ENCODE measurements around the gene MAB21L4. TPM values are rescaled to one million over a fixed set of nuclear protein-coding genes. Genes with fewer than 3 reads are reported as not detected.

Gene MAB21L4
- total and polyA plus RNA-seq, 2 experiments from 2014 or later, result not detected

- peaks cover 7% of the 10 kb centered on the region for H3K27me3 Mint-ChIP-seq (ENCODE audit: insufficient read depth, low read depth, poor library complexity)
- H3K36me3 Mint-ChIP-seq (ENCODE audit: low read depth), result no peaks in the 10 kb centered on the region
- no peak overlapping the region for H3K4me3 ChIP-seq
- no peak for ATAC-seq
- TF ChIP-seq ZNF114 (CRISPR knock-in tag; IDR thresholded peaks at IDR 0.05) (no peak), CREB1 (CRISPR knock-in tag; IDR thresholded peaks at IDR 0.05; ENCODE audit: low read depth) (no peak), POLR2AphosphoS5 (IDR thresholded peaks at IDR 0.05; ENCODE audit: low read depth) (no peak), ZNF331 (CRISPR knock-in tag; IDR thresholded peaks at IDR 0.05; ENCODE audit: low read depth) (no peak)
- TF ChIP-seq, protein P1, sequence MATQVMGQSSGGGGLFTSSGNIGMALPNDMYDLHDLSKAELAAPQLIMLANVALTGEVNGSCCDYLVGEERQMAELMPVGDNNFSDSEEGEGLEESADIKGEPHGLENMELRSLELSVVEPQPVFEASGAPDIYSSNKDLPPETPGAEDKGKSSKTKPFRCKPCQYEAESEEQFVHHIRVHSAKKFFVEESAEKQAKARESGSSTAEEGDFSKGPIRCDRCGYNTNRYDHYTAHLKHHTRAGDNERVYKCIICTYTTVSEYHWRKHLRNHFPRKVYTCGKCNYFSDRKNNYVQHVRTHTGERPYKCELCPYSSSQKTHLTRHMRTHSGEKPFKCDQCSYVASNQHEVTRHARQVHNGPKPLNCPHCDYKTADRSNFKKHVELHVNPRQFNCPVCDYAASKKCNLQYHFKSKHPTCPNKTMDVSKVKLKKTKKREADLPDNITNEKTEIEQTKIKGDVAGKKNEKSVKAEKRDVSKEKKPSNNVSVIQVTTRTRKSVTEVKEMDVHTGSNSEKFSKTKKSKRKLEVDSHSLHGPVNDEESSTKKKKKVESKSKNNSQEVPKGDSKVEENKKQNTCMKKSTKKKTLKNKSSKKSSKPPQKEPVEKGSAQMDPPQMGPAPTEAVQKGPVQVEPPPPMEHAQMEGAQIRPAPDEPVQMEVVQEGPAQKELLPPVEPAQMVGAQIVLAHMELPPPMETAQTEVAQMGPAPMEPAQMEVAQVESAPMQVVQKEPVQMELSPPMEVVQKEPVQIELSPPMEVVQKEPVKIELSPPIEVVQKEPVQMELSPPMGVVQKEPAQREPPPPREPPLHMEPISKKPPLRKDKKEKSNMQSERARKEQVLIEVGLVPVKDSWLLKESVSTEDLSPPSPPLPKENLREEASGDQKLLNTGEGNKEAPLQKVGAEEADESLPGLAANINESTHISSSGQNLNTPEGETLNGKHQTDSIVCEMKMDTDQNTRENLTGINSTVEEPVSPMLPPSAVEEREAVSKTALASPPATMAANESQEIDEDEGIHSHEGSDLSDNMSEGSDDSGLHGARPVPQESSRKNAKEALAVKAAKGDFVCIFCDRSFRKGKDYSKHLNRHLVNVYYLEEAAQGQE (IDR thresholded peaks at IDR 0.05; ENCODE audit: unreplicated experiment), result no peak
- H3K79me2 ChIP-seq (replicated peaks; ENCODE audit: insufficient read depth), result no peaks in the 10 kb centered on the region
- no peak overlapping the region for H3K4me2 ChIP-seq
- H3K27me3 ChIP-seq (ENCODE audit: insufficient read depth), result no peaks in the 10 kb centered on the region
- no peaks in the 10 kb centered on the region for H3K36me3 ChIP-seq (ENCODE audit: insufficient read depth)
- H3K4me1 ChIP-seq (ENCODE audit: insufficient read depth), result no peaks in the 10 kb centered on the region
- no peak overlapping the region for H2AFZ ChIP-seq
- H3K27ac ChIP-seq (ENCODE audit: low read depth), result no peak overlapping the region
- H3K9me2 ChIP-seq (ENCODE audit: insufficient read depth), result no peaks in the 10 kb centered on the region
- H3K9me3 Mint-ChIP-seq, result no peaks in the 10 kb centered on the region
- no peak overlapping the region for H3K27ac Mint-ChIP-seq
- DNase-seq (ENCODE audit: low spot score), result no peak
- H3K4me3 Mint-ChIP-seq, result no peak overlapping the region
- no peaks in the 10 kb centered on the region for H4K20me1 ChIP-seq (replicated peaks; ENCODE audit: insufficient read depth)
- H3F3A ChIP-seq (replicated peaks; ENCODE audit: low read depth), result no peaks in the 10 kb centered on the region
- H3K4me1 Mint-ChIP-seq, result peaks cover 3% of the 10 kb centered on the region; the same call in 1 of the 3 replicates
These were observed 9.9 kb downstream of the MAB21L4 start for GRCh38 chr2:240886023-240886565.

DNA sequence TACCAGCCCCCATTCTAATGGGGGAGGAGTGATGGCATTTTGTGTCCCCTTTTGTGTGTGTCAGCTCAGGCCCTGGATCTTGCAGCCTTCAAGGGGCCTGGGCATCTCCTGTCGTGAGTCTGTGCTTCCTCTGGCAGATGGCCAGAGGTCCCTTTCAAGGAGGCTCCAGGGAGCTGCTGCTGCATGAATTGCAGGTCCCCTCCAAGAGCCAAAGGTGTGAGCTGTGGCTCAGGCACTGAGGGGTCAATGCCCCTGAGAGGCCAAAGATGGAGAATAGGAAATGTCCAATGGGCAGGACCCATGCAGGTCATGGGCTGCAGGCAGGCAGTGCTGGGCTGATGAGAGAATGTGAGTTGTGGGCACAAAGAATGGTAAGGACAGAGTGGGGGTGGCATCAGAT, 10.4 kb downstream of the MAB21L4 start:
- no peaks in the 10 kb centered on the region for H3K27me3 ChIP-seq (ENCODE audit: insufficient read depth)
- ATAC-seq, result no peak
- H3K9me2 ChIP-seq (ENCODE audit: insufficient read depth), result no peaks in the 10 kb centered on the region
- no peaks in the 10 kb centered on the region for H3K36me3 ChIP-seq (ENCODE audit: insufficient read depth)
- Mint-ChIP-seq H3K9me3 (no peaks in the 10 kb centered on the region), H3K27ac (no peak overlapping the region), H3K4me1 (peaks cover 3% of the 10 kb centered on the region; the same call in 1 of the 3 replicates), H3K4me3 (no peak overlapping the region), H3K36me3 (ENCODE audit: low read depth) (no peaks in the 10 kb centered on the region), H3K27me3 (ENCODE audit: insufficient read depth, low read depth, poor library complexity) (peaks cover 7% of the 10 kb centered on the region)
- DNase-seq (ENCODE audit: low spot score), result no peak
- H3K4me3 ChIP-seq, result no peak overlapping the region
- H3K4me2 ChIP-seq, result no peak overlapping the region
- no peaks in the 10 kb centered on the region for H3K4me1 ChIP-seq (ENCODE audit: insufficient read depth)
- H3K79me2 ChIP-seq (replicated peaks; ENCODE audit: insufficient read depth), result no peaks in the 10 kb centered on the region
- no peak overlapping the region for H2AFZ ChIP-seq
- no peak overlapping the region for H3K27ac ChIP-seq (ENCODE audit: low read depth)
- H4K20me1 ChIP-seq (replicated peaks; ENCODE audit: insufficient read depth), result no peaks in the 10 kb centered on the region
- H3F3A ChIP-seq (replicated peaks; ENCODE audit: low read depth), result no peaks in the 10 kb centered on the region
- TF ChIP-seq ZNF331 (CRISPR knock-in tag; IDR thresholded peaks at IDR 0.05; ENCODE audit: low read depth), result no peak
- TF ChIP-seq, protein P2, sequence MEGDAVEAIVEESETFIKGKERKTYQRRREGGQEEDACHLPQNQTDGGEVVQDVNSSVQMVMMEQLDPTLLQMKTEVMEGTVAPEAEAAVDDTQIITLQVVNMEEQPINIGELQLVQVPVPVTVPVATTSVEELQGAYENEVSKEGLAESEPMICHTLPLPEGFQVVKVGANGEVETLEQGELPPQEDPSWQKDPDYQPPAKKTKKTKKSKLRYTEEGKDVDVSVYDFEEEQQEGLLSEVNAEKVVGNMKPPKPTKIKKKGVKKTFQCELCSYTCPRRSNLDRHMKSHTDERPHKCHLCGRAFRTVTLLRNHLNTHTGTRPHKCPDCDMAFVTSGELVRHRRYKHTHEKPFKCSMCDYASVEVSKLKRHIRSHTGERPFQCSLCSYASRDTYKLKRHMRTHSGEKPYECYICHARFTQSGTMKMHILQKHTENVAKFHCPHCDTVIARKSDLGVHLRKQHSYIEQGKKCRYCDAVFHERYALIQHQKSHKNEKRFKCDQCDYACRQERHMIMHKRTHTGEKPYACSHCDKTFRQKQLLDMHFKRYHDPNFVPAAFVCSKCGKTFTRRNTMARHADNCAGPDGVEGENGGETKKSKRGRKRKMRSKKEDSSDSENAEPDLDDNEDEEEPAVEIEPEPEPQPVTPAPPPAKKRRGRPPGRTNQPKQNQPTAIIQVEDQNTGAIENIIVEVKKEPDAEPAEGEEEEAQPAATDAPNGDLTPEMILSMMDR (conservative IDR thresholded peaks at IDR 0.05; ENCODE audit: low read depth in 2 of 2), result no peak
- TF ChIP-seq, protein P3, sequence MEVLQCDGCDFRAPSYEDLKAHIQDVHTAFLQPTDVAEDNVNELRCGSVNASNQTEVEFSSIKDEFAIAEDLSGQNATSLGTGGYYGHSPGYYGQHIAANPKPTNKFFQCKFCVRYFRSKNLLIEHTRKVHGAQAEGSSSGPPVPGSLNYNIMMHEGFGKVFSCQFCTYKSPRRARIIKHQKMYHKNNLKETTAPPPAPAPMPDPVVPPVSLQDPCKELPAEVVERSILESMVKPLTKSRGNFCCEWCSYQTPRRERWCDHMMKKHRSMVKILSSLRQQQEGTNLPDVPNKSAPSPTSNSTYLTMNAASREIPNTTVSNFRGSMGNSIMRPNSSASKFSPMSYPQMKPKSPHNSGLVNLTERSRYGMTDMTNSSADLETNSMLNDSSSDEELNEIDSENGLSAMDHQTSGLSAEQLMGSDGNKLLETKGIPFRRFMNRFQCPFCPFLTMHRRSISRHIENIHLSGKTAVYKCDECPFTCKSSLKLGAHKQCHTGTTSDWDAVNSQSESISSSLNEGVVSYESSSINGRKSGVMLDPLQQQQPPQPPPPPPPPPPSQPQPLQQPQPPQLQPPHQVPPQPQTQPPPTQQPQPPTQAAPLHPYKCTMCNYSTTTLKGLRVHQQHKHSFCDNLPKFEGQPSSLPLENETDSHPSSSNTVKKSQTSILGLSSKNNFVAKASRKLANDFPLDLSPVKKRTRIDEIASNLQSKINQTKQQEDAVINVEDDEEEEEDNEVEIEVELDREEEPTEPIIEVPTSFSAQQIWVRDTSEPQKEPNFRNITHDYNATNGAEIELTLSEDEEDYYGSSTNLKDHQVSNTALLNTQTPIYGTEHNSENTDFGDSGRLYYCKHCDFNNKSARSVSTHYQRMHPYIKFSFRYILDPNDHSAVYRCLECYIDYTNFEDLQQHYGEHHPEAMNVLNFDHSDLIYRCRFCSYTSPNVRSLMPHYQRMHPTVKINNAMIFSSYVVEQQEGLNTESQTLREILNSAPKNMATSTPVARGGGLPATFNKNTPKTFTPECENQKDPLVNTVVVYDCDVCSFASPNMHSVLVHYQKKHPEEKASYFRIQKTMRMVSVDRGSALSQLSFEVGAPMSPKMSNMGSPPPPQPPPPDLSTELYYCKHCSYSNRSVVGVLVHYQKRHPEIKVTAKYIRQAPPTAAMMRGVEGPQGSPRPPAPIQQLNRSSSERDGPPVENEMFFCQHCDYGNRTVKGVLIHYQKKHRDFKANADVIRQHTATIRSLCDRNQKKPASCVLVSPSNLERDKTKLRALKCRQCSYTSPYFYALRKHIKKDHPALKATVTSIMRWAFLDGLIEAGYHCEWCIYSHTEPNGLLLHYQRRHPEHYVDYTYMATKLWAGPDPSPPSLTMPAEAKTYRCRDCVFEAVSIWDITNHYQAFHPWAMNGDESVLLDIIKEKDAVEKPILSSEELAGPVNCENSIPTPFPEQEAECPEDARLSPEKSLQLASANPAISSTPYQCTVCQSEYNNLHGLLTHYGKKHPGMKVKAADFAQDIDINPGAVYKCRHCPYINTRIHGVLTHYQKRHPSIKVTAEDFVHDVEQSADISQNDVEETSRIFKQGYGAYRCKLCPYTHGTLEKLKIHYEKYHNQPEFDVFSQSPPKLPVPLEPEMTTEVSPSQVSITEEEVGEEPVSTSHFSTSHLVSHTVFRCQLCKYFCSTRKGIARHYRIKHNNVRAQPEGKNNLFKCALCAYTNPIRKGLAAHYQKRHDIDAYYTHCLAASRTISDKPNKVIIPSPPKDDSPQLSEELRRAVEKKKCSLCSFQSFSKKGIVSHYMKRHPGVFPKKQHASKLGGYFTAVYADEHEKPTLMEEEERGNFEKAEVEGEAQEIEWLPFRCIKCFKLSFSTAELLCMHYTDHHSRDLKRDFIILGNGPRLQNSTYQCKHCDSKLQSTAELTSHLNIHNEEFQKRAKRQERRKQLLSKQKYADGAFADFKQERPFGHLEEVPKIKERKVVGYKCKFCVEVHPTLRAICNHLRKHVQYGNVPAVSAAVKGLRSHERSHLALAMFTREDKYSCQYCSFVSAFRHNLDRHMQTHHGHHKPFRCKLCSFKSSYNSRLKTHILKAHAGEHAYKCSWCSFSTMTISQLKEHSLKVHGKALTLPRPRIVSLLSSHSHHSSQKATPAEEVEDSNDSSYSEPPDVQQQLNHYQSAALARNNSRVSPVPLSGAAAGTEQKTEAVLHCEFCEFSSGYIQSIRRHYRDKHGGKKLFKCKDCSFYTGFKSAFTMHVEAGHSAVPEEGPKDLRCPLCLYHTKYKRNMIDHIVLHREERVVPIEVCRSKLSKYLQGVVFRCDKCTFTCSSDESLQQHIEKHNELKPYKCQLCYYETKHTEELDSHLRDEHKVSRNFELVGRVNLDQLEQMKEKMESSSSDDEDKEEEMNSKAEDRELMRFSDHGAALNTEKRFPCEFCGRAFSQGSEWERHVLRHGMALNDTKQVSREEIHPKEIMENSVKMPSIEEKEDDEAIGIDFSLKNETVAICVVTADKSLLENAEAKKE (CRISPR knock-in tag; IDR thresholded peaks at IDR 0.05), result no peak

Measured in GM23338 (cell line).